PC-9 (cell line): Measurements from ENCODE around the gene CCL24. TPM values are rescaled to one million over a fixed set of nuclear protein-coding genes. Genes with fewer than 3 reads are reported as not detected.

Source experiments
- BruUV-seq: library from RNA; stranded (reverse); fragments of 400-500 nt; replicated peaks from 2 replicates; lab custom pipeline; 2021; lab: Mats Ljungman, UMichigan
- CTCF ChIA-PET: fragments of 300-600 bp; sonication (Branson Sonifier 250); formaldehyde crosslinking; loops from one replicate; lab custom pipeline; 2022; ENCODE audit warnings: antibody characterized with exemption; lab: Charles Lee
- POLR2A ChIA-PET: fragments of 300-600 bp; sonication (Branson Sonifier 250); formaldehyde crosslinking; loops from one replicate; lab custom pipeline; 2022; ENCODE audit warnings: antibody characterized with exemption; ENCODE audit not compliant: unreplicated experiment; lab: Charles Lee
- DNase-seq, 2 experiments: peaks; one replicate each; pipeline versions ENCODE4 v3.0.0 to v3.0.0-alpha.2; 2015 to 2022; ENCODE audit warnings: mixed read lengths in 1 of 2
- H2AFZ ChIP-seq: fragments of 200-600 bp; sonication (generic); 2 replicates; pipeline ENCODE4 v1.8.1; 2017; ENCODE audit warnings: antibody characterized with exemption
- H3F3A ChIP-seq: fragments of 200-600 bp; sonication (generic); 2 replicates; pipeline ENCODE4 v1.8.1; 2017; ENCODE audit warnings: antibody characterized with exemption, mild to moderate bottlenecking, low read depth; ENCODE audit not compliant: insufficient read depth
- H3K27ac ChIP-seq: fragments of 200-600 bp; sonication (generic); 2 replicates; pipeline ENCODE4 v1.6.1; 2016; ENCODE audit warnings: mixed run types
- H3K27me3 ChIP-seq: fragments of 200-600 bp; sonication (generic); 2 replicates; pipeline ENCODE4 v1.6.1; 2016; ENCODE audit warnings: low read depth, mixed run types; ENCODE audit not compliant: insufficient read depth
- H3K36me3 ChIP-seq: fragments of 200-600 bp; sonication (generic); 2 replicates; pipeline ENCODE4 v1.6.1; 2016; ENCODE audit warnings: low read depth, mixed run types
- H3K4me1 ChIP-seq: fragments of 200-600 bp; sonication (generic); replicated peaks from 2 replicates; pipeline ENCODE4 v1.6.1; 2016; ENCODE audit warnings: mixed run types; ENCODE audit not compliant: insufficient read depth
- H3K4me2 ChIP-seq: fragments of 200-600 bp; sonication (generic); 2 replicates; pipeline ENCODE4 v1.6.1; 2017; ENCODE audit warnings: mixed run types
- H3K4me3 ChIP-seq: fragments of 200-600 bp; sonication (generic); 2 replicates; pipeline ENCODE4 v1.6.1; 2016; ENCODE audit warnings: mixed run types
- H3K79me2 ChIP-seq: fragments of 200-600 bp; sonication (generic); 2 replicates; pipeline ENCODE4 v1.6.1; 2017; ENCODE audit warnings: low read depth, mixed run types
- H3K9me2 ChIP-seq: fragments of 200-600 bp; sonication (generic); 2 replicates; pipeline ENCODE4 v1.8.1; 2017; ENCODE audit warnings: mild to moderate bottlenecking; ENCODE audit not compliant: insufficient read depth
- H3K9me3 ChIP-seq: fragments of 200-600 bp; sonication (generic); 2 replicates; pipeline ENCODE4 v1.8.1; 2016; ENCODE audit warnings: low read depth; ENCODE audit not compliant: insufficient read depth
- H4K20me1 ChIP-seq: fragments of 200-600 bp; sonication (generic); 2 replicates; pipeline ENCODE4 v1.8.1; 2017; ENCODE audit not compliant: insufficient read depth
- EZH2 ChIP-seq: fragments of 200-600 bp; sonication (generic); IDR thresholded peaks from 2 replicates; pipeline ENCODE4 v1.8.0; 2017; ENCODE audit warnings: antibody characterized with exemption, low read depth
- intact Hi-C: fragments of 100-400 bp; cut with micrococcal nuclease; formaldehyde crosslinking; loops from one replicate; pipeline ENCODE4 v1.10.0; 2022; ENCODE audit not compliant: unreplicated experiment
- total RNA-seq: library from RNA; stranded (reverse); gene quantifications from 2 replicates; pipeline ENCODE4 v1.2.3, GENCODE V29; 2021
- TF ChIP-seq, protein P1 (sequence below): fragments of 200-600 bp; sonication (generic); conservative IDR thresholded peaks from 2 replicates; pipeline ENCODE4 v1.6.1; 2017; ENCODE audit warnings: mixed run types, antibody characterized with exemption, mild to moderate bottlenecking, moderate library complexity

CCL24 gene
- total RNA-seq, 1 experiment from 2014 or later, result not detected

DNA sequence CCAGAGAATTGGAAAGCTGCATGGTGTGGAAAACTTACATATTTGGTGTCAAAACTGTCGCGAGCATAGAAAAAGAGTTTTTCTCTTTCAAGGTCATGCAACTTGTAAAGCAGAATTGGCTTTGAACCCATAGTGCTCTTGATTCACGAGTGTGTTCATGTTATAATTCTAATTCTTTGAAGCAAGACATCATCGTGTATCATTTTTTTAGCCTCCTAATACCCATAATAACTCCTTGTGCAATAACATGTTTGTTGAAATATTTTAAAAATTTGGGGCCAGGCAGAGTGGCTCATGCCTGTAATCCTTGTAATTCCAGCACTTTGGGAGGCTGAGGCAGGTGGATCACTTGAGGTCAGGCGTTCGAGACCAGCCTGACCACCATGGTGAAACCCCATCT is 4.2 kb downstream of the CCL24 start:
- POLR2A ChIA-PET, result no interaction called here
- TF ChIP-seq EZH2, result no peak
- TF ChIP-seq, protein P1, sequence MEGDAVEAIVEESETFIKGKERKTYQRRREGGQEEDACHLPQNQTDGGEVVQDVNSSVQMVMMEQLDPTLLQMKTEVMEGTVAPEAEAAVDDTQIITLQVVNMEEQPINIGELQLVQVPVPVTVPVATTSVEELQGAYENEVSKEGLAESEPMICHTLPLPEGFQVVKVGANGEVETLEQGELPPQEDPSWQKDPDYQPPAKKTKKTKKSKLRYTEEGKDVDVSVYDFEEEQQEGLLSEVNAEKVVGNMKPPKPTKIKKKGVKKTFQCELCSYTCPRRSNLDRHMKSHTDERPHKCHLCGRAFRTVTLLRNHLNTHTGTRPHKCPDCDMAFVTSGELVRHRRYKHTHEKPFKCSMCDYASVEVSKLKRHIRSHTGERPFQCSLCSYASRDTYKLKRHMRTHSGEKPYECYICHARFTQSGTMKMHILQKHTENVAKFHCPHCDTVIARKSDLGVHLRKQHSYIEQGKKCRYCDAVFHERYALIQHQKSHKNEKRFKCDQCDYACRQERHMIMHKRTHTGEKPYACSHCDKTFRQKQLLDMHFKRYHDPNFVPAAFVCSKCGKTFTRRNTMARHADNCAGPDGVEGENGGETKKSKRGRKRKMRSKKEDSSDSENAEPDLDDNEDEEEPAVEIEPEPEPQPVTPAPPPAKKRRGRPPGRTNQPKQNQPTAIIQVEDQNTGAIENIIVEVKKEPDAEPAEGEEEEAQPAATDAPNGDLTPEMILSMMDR, result no peak
- no peaks in the 10 kb centered on the region for H3K36me3 ChIP-seq

DNA sequence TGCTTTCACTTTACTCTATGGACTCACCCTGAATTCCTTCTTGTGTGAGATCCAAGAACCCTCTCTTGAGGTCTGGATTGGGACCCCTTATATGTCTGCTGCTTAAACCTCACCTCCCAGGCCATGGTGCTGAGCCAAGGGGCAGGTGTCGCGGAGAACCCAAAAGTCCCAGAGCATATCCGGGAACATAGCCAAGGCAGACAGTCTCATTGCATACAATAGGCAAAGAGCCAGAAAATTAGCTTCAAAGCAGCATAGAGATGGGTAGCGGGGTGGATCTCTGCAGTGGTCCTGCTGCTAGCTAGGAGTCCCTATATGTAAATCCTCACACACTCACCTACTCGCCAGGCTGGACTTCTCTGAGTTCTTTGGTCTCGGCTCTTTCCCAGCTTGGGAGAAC is 5.5 kb downstream of the CCL24 start:
- H4K20me1 ChIP-seq, result no peaks in the 10 kb centered on the region
- no peaks in the 10 kb centered on the region for H3K27me3 ChIP-seq
- no peak overlapping the region for H2AFZ ChIP-seq
- BruUV-seq, result no TSS peak
- DNase-seq, result no peak
- no peaks in the 10 kb centered on the region for H3K4me1 ChIP-seq
- no peaks in the 10 kb centered on the region for H3K36me3 ChIP-seq
- TF ChIP-seq, protein P1, result no peak
- TF ChIP-seq EZH2, result no peak
- H3K9me2 ChIP-seq, result no peaks in the 10 kb centered on the region
- no peak overlapping the region for H3K4me3 ChIP-seq
- no peak overlapping the region for H3K27ac ChIP-seq
- peaks cover 6% of the 10 kb centered on the region; the same call in 1 of the 2 replicates for H3K9me3 ChIP-seq
- POLR2A ChIA-PET, result no interaction called here
- CTCF ChIA-PET, result no interaction called here
- H3F3A ChIP-seq, result no peaks in the 10 kb centered on the region
- no peak overlapping the region for H3K4me2 ChIP-seq
- intact Hi-C loops, result no loop called here
- no peaks in the 10 kb centered on the region for H3K79me2 ChIP-seq

More for the DNA sequence above, 4.2 kb downstream of the CCL24 start:
- no peaks in the 10 kb centered on the region for H4K20me1 ChIP-seq
- BruUV-seq, result no TSS peak
- H3K27ac ChIP-seq, result no peak overlapping the region
- no peak for DNase-seq
- no peaks in the 10 kb centered on the region for H3K79me2 ChIP-seq
- H3K4me3 ChIP-seq, result no peak overlapping the region
- no peaks in the 10 kb centered on the region for H3F3A ChIP-seq
- CTCF ChIA-PET, result no interaction called here
- no peak overlapping the region for H3K4me2 ChIP-seq
- no peaks in the 10 kb centered on the region for H3K4me1 ChIP-seq
- H3K27me3 ChIP-seq, result peaks cover 2% of the 10 kb centered on the region; the same call in 1 of the 2 replicates
- peaks cover 6% of the 10 kb centered on the region; the same call in 1 of the 2 replicates for H3K9me3 ChIP-seq
- no peak overlapping the region for H2AFZ ChIP-seq
- H3K9me2 ChIP-seq, result no peaks in the 10 kb centered on the region
- intact Hi-C loops, result no loop called here

DNA sequence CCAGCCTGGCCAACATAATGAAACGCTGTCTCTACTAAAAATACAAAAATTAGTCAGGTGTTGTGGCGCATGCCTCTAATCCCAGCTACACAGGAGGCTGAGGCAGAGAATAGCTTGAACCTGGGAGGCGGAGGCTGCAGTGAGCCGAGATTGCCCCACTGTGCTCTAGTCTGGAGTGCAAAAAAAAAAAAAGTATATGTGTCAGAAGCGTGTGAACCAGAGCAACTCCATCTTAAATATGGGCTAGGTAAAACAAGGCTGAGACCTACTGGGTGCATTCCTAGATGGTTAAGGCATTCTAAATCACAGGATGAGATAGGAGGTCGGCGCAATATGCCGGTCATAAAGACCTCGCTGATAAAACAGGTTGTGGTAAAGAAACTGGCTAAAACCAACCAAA is 6.2 kb downstream of the CCL24 start:
- POLR2A ChIA-PET, result no interaction called here
- TF ChIP-seq, protein P1, result no peak
- intact Hi-C loops, result no loop called here
- H3K27ac ChIP-seq, result no peak overlapping the region
- no peaks in the 10 kb centered on the region for H4K20me1 ChIP-seq
- CTCF ChIA-PET, result no interaction called here
- H3K36me3 ChIP-seq, result no peaks in the 10 kb centered on the region
- peaks cover 6% of the 10 kb centered on the region; the same call in 1 of the 2 replicates for H3K9me3 ChIP-seq
- H3K9me2 ChIP-seq, result no peaks in the 10 kb centered on the region
- H3K4me3 ChIP-seq, result no peak overlapping the region
- H3K4me1 ChIP-seq, result no peaks in the 10 kb centered on the region
- BruUV-seq, result no TSS peak
- no peak overlapping the region for H2AFZ ChIP-seq
- no peaks in the 10 kb centered on the region for H3K27me3 ChIP-seq
- no peaks in the 10 kb centered on the region for H3F3A ChIP-seq
- no peaks in the 10 kb centered on the region for H3K79me2 ChIP-seq
- H3K4me2 ChIP-seq, result no peak overlapping the region
- no peak for DNase-seq
